Measurements from ENCODE around the gene AATF. TPM values are rescaled to one million over a fixed set of nuclear protein-coding genes. Genes with fewer than 3 reads are reported as not detected.

Gene AATF
- total RNA-seq, 1 donor from 2014 or later: 19.5 TPM

DNA sequence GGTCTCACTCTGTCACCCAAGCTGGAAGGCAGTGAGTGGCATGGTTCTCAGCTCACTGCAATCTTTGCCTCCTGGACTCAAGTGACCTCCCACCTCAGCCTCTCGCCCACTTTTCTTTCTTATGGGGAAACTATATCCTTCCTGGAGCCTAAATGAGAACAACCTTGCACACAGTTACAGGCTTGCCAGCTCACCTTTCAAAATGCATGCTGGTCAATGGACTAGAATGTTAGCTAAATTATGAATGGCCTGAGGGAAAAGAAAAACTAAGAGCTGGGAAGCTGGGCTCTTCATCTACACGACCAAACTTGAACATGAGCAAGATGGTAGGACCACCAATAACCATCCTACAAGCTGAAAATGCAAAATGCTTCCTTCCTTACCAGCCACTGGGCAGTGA lies 22.1 kb upstream of the AATF start:
- intact Hi-C loops (cut with DNase I): no loop called here
- peaks cover 21% of the 10 kb centered on the region for H3K27me3 ChIP-seq
- no peak overlapping the region for H3K4me3 ChIP-seq
- no peak for DNase-seq (ENCODE audit: low spot score in 2 of 2)
- H3K27ac ChIP-seq: no peak overlapping the region
- no peaks in the 10 kb centered on the region for H3K36me3 ChIP-seq
- H3K9me3 ChIP-seq: no peaks in the 10 kb centered on the region
- TF ChIP-seq CTCF (IDR thresholded peaks at IDR 0.05): no peak
- peaks cover 0 to under 1% of the 10 kb centered on the region in 2 donors for H3K4me1 ChIP-seq

GRCh38 chr17:36928471-36929345 lies 20.0 kb upstream of the AATF start:
- H3K4me1 ChIP-seq: peaks cover 0 to 12% of the 10 kb centered on the region in 2 donors
- intact Hi-C loops (cut with DNase I): no loop called here
- H3K9me3 ChIP-seq: no peaks in the 10 kb centered on the region
- no peak for TF ChIP-seq CTCF (IDR thresholded peaks at IDR 0.05)
- peaks cover 34% of the 10 kb centered on the region for H3K27me3 ChIP-seq
- no peak for DNase-seq (ENCODE audit: low spot score in 2 of 2)
- no peaks in the 10 kb centered on the region for H3K36me3 ChIP-seq
- H3K27ac ChIP-seq: no peak overlapping the region
- no peak overlapping the region for H3K4me3 ChIP-seq

DNA sequence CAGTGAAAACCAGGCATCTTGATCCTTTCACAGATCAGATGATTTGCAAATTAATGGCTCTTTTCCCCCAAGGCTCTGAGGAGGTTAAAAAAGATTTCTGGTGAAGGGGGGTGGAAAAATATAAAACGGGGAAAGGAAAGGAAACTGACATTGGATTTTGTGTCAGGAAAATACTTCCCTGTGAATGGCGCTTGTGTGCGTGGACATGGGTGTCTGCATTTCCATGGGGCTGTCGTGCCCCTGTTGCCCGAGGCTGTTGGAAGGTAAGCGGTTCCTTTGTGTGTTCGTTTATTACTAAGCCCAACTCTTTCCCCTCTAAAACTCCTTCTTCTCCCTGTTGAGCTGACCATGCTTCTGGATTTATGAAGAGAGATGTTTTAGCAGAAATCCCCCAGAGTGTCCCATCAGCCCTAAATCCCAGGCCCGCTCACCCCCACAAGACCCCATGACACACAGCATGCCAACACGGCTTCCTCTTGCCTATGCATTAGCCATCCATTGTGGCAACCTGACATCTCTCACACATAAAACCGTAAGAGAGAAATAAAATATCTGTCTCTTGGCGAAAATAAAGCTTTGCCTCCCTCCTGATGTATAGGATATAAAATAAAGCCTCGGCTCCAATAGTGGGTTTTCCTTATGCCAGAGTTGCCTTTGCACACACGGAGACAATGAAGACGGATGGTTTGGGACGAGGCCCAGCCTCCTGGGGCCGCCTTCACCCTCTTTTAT lies 18.7 kb upstream of the AATF start:
- peaks cover 46% of the 10 kb centered on the region for H3K27me3 ChIP-seq

GRCh38 chr17:36930583-36930900 lies 18.2 kb upstream of the AATF start:
- no peak for TF ChIP-seq CTCF (IDR thresholded peaks at IDR 0.05)
- Histone ChIP-seq H3K27me3 (peaks cover 49% of the 10 kb centered on the region), H3K9me3 (no peaks in the 10 kb centered on the region), H3K4me3 (no peak overlapping the region), H3K4me1 (peaks cover 0 to 29% of the 10 kb centered on the region in 2 donors), H3K36me3 (no peaks in the 10 kb centered on the region), H3K27ac (no peak overlapping the region)
- intact Hi-C loops (cut with DNase I): no loop called here
- no peak for DNase-seq (ENCODE audit: low spot score in 2 of 2)

More for the DNA sequence above, 18.7 kb upstream of the AATF start:
- intact Hi-C loops (cut with DNase I): no loop called here
- no peak for DNase-seq (ENCODE audit: low spot score in 2 of 2)
- peaks cover 0 to 23% of the 10 kb centered on the region in 2 donors for H3K4me1 ChIP-seq
- H3K36me3 ChIP-seq: no peaks in the 10 kb centered on the region
- TF ChIP-seq CTCF (IDR thresholded peaks at IDR 0.05): no peak
- H3K9me3 ChIP-seq: no peaks in the 10 kb centered on the region
- no peak overlapping the region for H3K4me3 ChIP-seq
- H3K27ac ChIP-seq: no peak overlapping the region

DNA sequence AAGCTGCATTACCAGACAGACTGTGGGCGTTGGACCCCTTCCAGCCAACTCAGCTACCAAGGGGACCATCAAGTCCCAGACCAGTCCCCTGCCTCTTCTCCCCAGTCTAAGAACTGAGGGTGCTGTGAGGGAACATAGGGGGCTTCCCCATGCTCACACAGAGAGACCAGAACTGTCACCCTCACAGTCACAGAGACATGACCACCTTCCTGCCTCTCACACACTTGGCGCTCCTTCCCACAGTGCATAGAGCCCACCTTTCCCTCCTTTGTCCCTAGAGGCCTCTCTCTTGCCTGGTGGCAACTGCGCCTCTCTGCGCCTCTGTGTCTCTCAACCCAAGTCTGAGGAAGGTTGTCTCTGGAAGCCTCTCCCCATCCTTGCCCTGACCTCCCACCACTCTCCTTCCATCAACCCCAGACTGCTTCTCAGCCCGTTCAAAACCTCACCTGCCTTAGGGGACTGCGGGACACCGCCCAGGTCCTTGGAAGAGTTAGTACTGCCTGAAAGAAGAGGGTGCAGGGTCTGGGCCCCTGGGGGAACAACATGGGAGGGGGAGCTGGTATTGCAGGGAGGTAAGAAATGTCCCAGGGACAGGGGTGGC lies 17.6 kb upstream of the AATF start:
- peaks cover 0 to 35% of the 10 kb centered on the region in 2 donors for H3K4me1 ChIP-seq
- no peaks in the 10 kb centered on the region for H3K9me3 ChIP-seq
- H3K4me3 ChIP-seq: no peak overlapping the region
- H3K27me3 ChIP-seq: peaks cover 56% of the 10 kb centered on the region
- DNase-seq (ENCODE audit: low spot score in 2 of 2): no peak
- no peaks in the 10 kb centered on the region for H3K36me3 ChIP-seq
- TF ChIP-seq CTCF (IDR thresholded peaks at IDR 0.05): no peak
- no peak overlapping the region for H3K27ac ChIP-seq
- intact Hi-C loops (cut with DNase I): no loop called here
